GM18870 (cell line): ENCODE data around the gene PLB1.

Experiments
- ATAC-seq: cut with Tn5 transposase; IDR thresholded peaks from one replicate; pipeline ENCODE4 v1.9.1; 2021; ENCODE audit warnings: moderate library complexity; ENCODE audit not compliant: unreplicated experiment

Gene PLB1

DNA sequence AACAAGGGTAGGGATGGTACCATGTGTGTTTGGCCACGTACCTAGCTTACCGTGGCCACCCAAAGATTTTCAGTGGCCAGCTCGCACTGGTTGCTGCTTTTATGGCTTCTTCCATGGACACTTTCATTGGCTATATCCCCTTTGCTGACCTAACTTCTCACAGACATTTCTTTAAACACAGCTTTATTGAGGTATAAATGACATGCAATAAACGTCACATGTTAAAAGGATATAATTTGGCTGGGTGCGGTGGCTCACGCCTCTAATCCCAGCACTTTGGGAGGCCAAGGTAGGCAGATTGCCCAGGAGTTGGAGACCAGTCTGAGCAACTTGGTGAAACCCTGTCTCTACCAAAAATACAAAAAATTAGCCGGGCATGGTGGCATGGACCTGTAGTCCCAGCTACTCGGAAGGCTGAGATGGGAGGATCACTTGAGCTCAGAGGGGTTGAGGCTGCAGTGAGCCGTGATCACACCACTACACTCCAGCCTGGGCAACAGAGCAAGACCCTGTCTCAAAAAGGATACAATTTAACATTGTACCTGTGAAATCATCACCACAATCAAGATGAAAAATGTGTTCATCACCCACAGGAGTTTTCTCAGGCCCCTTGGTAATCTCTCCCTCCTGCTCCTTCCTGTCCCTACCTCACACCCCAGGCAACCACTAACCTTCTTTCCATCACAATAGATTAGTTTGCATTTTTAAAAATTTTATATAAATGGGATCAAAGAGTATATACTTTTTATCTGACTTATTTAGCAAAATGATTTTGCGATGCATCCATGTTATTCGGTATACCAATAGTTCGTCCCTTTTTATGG lies 127.9 kb downstream of the PLB1 start:
- ATAC-seq, result no peak

DNA sequence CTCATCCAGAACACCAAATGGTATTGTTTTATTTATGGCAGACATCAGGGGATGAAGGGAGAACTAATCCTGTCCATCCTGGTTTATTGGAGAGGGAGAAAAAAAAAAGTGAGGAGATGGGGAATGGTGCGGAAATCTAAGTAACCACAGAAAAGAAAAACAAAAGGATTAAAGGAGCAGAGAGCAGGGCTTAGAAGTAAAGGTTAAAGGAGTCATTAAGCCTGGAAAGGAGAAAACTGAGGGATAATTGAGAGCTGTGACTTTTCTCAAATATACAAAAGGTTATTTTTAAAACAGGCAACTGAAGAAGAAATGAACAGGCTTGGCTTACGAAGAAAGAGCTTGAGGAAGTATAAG lies 128.6 kb downstream of the PLB1 start:
- no peak for ATAC-seq

GRCh38 chr2:28624793-28625701 lies 129.2 kb downstream of the PLB1 start:
- no peak for ATAC-seq

DNA sequence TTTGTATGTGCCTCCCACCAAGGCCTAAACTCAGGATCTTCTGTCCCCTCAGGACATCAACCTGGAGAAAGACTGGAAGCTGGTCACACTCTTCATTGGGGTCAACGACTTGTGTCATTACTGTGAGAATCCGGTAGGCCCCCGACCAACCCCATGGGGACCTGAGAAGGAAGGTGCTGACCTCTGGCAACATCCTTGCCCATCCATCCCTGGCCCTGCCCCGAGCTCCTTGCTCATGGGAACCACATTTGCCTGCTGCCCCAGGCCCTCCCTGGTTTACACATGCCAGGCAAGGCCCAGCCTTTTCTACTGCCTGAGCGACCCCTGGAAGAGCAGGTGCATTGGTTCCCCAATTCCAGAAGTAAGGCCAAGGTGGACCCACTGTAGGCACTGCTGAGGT lies 130.5 kb downstream of the PLB1 start:
- no peak for ATAC-seq

- ATAC-seq, result no peak
Measured at GRCh38 chr2:28626891-28627421, 131.1 kb downstream of the PLB1 start.

- ATAC-seq, result no peak
Measured at GRCh38 chr2:28627722-28628480, 132.0 kb downstream of the PLB1 start.

DNA sequence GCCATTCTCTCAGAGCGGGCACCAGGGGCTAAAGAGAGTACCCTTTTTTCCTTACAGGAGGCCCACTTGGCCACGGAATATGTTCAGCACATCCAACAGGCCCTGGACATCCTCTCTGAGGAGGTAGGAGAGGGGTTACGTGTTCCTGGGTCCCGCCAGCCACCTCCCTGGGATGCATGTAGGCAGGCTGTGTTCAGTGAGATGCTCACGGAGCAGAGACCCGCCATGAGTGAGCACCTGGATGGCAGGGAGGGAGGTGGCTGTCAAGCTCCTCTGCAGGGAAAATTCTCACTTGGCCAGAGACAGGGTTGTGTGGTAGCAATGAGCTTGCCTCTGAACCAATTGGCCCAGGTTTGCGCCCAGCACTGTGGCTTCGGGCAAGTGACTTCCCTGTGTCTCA lies 132.6 kb downstream of the PLB1 start:
- no peak for ATAC-seq

- no peak for ATAC-seq
Measured at GRCh38 chr2:28628987-28629386, 133.1 kb downstream of the PLB1 start.

GRCh38 chr2:28629910-28630309 lies 134.1 kb downstream of the PLB1 start:
- no peak for ATAC-seq

- no peak for ATAC-seq
Measured at GRCh38 chr2:28630341-28630740, 134.5 kb downstream of the PLB1 start.

DNA sequence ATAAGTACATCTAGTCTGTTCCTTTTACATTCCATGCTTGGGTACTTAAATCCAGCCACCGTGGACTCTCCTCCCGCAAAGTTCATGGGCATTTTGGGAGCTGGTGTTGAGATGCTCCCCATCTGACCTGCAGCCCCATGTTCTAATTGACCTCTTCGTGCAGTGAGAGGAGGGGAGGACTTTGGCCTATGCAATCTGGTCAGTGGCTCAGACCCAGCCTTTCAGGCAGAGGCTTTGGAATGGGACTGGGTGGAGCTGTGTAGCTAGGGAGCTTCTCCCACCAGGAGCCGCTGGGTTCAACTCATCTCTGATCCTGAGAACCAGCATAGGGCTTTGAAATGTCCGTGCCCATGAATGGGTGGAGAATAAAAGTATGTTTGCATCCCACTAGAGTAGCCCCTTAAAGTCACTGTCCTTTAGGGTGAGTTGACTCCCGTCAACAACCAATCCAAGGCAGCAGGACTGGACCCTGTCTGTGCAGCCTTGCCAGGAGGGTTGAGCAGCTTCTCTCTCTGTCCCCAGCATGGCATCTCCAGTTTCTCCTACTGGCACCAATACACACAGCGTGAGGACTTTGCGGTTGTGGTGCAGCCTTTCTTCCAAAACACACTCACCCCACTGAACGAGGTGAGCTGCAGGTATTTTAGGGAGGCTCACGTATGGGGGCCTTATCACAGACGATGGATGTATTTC lies 135.8 kb downstream of the PLB1 start:
- no peak for ATAC-seq

DNA sequence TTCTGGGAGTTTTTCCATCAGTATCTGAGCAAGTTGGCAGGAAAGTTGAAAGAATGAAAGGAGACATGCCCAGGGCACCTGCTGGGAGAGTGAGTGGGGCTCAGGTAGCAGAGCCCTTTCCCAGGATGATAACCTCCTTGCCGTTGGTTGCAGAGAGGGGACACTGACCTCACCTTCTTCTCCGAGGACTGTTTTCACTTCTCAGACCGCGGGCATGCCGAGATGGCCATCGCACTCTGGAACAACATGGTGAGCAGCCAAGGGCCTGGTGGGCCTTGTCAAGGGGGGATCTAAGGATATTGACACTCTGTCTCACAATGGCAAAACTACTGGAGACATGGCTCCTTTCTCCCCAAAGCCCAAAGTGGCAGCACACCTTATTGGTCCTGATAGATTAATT lies 136.9 kb downstream of the PLB1 start:
- ATAC-seq, result no peak

DNA sequence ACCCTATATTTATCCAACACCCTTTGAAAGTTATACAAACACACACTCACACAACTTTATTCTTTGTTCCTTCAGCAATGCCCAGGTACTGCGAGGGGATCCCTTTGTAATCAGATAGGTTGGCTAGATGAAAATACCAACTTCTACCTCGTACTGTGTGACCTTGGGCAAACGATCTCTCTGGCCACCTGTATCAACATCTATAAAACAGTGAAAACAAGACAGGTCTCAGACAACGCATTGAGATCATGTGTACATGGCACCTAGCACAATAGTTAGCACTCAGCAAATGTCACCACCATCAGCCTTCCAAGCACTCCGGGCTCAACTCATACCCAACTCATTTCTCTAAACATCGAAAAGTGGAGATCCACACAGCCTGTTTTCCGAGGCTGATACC lies 137.3 kb downstream of the PLB1 start:
- ATAC-seq, result no peak

- ATAC-seq, result no peak
Measured at GRCh38 chr2:28633746-28634145, 137.9 kb downstream of the PLB1 start.

- no peak for ATAC-seq
Measured at GRCh38 chr2:28635191-28635611, 139.3 kb downstream of the PLB1 start.

GRCh38 chr2:28636491-28636890 lies 140.6 kb downstream of the PLB1 start:
- no peak for ATAC-seq

DNA sequence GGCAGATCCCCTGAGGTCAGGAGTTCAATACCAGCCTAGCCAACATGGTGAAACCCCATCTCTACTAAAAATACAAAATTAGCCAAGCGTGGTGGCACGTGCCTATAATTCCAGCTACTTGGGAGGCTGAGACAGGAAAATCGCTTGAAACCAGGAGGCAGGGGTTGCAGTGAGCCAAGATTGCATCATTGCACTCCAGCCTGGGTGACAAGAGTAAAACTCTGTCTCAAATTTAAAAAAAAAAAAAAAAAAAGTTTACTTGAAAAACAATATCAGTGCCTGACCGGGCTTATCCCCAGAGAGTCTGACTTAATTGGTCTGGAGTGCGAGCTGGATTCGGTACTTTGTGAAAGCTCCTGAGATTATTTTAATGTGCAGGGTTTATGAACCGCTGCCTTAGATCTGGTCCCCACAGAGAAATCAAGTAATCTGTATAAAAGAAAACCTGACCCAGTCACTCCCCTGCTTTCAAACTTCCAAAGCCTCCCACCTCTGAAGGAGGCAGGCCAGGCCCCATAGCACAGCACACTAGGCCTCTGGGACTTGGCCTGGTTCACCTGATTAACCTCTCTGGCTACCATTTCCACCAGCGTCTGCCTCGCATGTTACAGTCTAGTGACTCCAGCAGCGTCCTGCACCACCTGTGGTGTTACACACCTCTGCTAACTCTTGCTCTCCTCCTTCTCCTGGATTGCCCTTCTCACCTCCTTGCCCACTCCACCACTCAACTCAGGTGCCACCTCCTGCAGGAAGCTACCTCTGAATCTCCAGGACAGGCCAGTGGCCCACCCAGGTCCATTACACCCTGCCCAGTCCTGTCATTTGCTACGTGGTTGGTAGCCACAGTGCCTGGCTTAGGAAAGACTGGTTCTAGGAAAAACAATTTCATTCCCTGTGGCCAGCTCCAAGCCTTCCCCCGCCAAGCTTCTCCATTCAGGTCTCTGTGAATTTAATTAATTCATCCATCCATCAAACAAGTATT lies 141.5 kb downstream of the PLB1 start:
- no peak for ATAC-seq

DNA sequence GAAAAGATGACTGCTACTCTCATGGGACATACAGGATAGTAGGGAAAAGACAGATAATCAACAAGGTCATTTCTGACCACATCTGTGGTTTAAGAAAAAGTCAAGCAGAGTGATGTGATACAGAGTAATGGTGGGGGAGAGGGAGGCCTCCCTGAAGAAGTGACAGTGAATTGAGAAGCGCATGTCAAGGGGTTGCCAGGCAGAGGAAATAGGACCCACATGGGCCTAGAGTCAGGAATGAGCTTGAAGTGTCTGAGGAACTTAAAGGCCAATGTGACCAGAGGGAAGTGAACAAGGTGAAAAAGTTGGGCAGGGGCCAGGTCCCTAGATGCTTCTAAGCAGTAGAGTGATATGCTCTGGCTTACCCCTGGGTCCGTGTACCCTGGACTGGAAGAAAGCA lies 142.2 kb downstream of the PLB1 start:
- no peak for ATAC-seq

DNA sequence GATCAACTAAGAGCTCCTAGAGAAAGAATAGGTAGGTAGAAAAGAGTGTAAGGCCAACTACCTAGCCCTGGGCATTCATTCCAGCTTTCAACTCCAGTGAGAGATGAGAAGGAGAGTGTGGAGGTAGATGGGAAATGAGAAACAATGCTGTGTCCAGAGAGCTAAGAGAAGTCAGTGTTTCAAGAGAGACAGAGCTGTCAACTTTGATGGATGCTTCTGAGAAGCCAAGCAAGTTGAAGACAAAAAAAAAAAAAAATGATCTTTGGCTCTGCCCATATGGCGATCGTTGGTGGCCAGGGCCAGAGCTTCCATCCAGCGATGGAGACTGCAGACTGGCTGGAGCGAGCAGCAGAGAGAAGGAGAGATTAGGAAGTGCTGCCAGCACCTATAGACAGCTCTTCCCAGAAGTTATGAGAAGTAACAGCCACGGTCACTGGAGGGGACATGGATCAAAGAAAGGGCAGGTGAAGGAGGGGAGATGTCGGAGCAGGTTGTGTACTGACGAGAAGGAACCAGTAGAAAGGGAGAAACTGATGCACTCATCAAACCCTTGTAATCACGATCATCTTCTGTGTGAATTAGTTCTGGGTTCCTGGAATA lies 143.3 kb downstream of the PLB1 start:
- no peak for ATAC-seq
